Subcutaneous adipose tissue (tissue), 4 donors: ENCODE measurements around the gene CORO7. TPM values are rescaled to one million over a fixed set of nuclear protein-coding genes. Genes with fewer than 3 reads are reported as not detected.

Experiments used
- CTCF ChIP-seq: fragments of 450-650 bp; IDR thresholded peaks from one replicate; pipeline ENCODE4 v1.5.1; 2016; ENCODE audit warnings: low read depth, mild to moderate bottlenecking, control low read depth, antibody characterized with exemption, moderate library complexity
- total RNA-seq, 4 donors: library from RNA; depleted of rRNA; stranded (reverse); fragments of >200 nt; gene quantifications; one replicate each; pipeline ENCODE4 v1.1.0, GENCODE V29; 2016

CORO7 gene
- 10 to 100 TPM; 15.5 to 40.9 (median 24.7) TPM for total RNA-seq

- no peak for TF ChIP-seq CTCF
These were observed at the start of gene CORO7 for GRCh38 chr16:4416200-4417032. TSS of gene CORO7 (minus strand) at chr16:4416596. CDS start at chr16:4416518, 78 bp downstream.

DNA sequence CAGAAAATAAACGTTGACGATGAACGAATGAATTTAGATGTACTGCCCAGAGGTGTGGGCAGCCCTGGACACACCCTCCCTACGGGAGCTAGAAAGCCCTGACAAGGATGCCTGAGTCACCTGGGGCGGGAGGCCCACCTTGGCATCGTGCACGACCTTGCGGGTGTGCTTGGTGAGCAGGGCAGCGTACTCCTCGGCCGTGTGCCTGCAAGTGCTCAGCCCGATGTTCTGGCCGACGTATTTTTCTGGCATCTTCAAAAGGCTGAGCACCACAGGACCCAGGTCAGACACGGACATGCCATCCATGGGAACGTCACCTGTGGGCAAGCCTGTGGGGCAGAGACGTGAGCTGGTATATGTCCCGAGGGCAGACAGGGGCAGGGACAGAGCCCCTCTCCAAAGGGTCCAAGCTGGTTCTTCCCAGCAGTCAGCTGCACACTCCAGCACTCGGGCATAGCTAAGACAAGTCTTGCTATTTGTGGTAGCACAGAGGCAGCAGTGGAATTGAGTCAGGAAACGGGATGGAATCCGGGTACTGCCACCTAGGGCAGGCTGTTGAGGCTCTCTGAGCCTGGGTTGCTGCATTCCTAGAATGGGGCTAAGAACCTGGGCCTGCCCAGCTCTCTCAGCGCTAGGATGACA, 47.2 kb upstream of the CORO7 start:
- TF ChIP-seq CTCF: no peak

DNA sequence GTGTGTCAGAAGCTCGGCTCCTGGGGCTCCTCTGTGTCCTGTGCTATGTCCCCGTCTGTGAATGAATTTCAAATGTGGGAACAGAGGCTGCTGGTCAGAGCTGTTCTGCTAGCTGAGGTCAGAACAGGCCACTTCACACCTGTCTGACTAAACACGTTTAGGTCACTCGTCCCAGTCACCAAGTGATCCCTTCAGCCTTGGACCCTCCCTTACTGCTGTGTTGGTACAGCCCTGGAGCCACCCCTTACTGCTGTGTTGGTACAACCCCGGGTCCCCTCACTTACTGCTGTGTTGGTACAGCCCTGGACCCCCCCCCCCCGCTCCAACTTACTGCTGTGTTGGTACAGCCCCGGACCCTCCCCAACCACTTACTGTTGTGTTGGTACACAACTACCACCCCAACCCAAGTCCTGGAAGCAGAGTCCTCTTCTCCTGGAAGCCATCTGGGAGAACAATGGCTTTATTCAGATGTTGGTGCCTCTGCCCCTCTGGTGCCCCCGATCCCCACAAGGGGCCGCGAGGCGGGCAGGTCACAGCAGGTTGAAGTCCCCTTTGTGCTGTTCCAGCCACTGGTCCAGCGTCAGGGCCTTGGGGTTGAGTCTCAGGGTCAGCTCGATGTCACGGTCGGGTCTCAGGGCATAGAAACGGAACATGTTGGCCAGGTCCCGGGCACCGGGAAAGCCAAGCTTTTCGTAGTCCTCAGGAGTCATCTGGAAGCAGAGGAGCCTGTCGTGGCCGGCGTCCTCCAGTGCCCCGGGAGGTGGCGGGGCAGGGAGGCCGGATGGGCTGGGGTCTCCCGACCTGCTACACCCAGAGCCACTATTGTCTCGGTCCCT, 45.1 kb upstream of the CORO7 start:
- no peak for TF ChIP-seq CTCF

GRCh38 chr16:4460936-4461249, 44.5 kb upstream of the CORO7 start:
- TF ChIP-seq CTCF: no peak

- TF ChIP-seq CTCF: no peak
These were observed 39.6 kb upstream of the CORO7 start for GRCh38 chr16:4455951-4456350.

GRCh38 chr16:4455081-4455480, 38.7 kb upstream of the CORO7 start:
- TF ChIP-seq CTCF: no peak

DNA sequence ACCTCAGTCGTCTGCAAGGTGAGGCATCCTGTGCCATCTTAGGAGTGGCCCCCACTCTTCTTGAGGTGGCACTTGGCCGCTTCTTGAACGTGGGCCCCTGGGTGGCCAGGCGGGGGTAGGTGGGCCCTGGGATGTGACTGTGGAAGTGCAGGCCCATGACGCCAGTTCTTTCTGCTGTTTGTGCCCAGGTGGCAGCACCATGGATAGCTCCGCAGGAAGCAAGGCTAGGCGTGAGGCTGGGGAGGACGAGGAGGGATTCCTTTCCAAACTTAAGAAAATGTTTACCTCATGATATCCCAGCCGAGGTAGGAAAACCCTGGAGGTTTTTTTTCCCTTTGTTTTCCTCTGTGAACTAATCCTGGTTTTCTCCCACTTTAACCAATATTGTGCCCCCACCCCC, 38.2 kb upstream of the CORO7 start:
- no peak for TF ChIP-seq CTCF
